Measurements from ENCODE around the gene OSBPL3.

GRCh38 chr7:25007668-25008067 lies 27.7 kb upstream of the OSBPL3 start:
- TF ChIP-seq, protein P1, sequence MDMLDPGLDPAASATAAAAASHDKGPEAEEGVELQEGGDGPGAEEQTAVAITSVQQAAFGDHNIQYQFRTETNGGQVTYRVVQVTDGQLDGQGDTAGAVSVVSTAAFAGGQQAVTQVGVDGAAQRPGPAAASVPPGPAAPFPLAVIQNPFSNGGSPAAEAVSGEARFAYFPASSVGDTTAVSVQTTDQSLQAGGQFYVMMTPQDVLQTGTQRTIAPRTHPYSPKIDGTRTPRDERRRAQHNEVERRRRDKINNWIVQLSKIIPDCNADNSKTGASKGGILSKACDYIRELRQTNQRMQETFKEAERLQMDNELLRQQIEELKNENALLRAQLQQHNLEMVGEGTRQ (CRISPR knock-in tag; IDR thresholded peaks at IDR 0.05) = no peak
- no peak for TF ChIP-seq ATF2 (CRISPR knock-in tag; IDR thresholded peaks at IDR 0.05; ENCODE audit: borderline replicate concordance, low read depth)
- no peak for TF ChIP-seq CTCF (IDR thresholded peaks at IDR 0.05)
- TF ChIP-seq ZBTB43 (CRISPR knock-in tag; IDR thresholded peaks at IDR 0.05) = no peak
- no peak for TF ChIP-seq NR1H2 (CRISPR knock-in tag; IDR thresholded peaks at IDR 0.05)
- no peak for TF ChIP-seq MAX (CRISPR knock-in tag; IDR thresholded peaks at IDR 0.05)
